Mesodermal cell (in vitro differentiated cells): Measurements from ENCODE around the gene IKZF1.

Experiments
- H3K27ac ChIP-seq: 2 replicates; pipeline ENCODE4 v1.7.0; 2013; ENCODE audit warnings: mild to moderate bottlenecking, low read depth, low read length, moderate library complexity; ENCODE audit not compliant: severe bottlenecking
- H3K36me3 ChIP-seq: 2 replicates; pipeline ENCODE4 v1.7.1; 2013; ENCODE audit warnings: mild to moderate bottlenecking, low read length, moderate library complexity; ENCODE audit not compliant: control insufficient read depth, insufficient read depth
- H3K4me1 ChIP-seq: one replicate; pipeline ENCODE4 v1.7.1; 2013; ENCODE audit warnings: mild to moderate bottlenecking, low read length; ENCODE audit not compliant: insufficient read depth, control insufficient read depth, poor library complexity, severe bottlenecking
- H3K4me3 ChIP-seq: 2 replicates; pipeline ENCODE4 v1.7.0; 2013; ENCODE audit warnings: low read length, control low read depth, mild to moderate bottlenecking; ENCODE audit not compliant: insufficient read depth, poor library complexity, severe bottlenecking; ENCODE audit errors: extremely low read depth
- H3K9me3 ChIP-seq: 2 replicates; pipeline ENCODE4 v1.7.1; 2013; ENCODE audit warnings: mild to moderate bottlenecking, low read length, moderate library complexity; ENCODE audit not compliant: control insufficient read depth
- WGBS, 2 experiments: methylation state at CpG; one replicate each; pipeline ENCODE4 v1.1.5; 2013; ENCODE audit warnings: missing lambda C conversion rate in 2 of 2; ENCODE audit not compliant: insufficient coverage in 2 of 2; 5-methylcytosine and 5-hydroxymethylcytosine counted together

Gene IKZF1

DNA sequence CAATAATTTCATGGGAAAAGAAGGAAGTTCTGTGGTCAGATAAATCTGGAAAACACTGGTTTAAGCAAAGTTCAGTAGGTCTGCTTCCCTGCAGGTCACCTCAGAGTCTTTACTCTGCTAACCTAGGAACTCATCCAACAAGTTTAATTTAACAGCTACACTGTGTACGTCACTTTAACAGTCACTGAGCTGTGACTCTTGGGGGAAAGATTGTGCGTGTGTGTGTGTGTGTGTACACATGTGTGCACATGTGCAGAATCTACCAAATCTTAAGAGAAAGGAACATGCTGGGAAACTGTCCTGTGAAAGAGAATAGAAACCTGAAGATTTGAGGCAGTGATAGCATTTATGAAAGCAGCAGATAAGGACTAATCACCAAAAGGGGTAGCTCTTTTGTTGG, 62.6 kb downstream of the IKZF1 start:
- H3K4me1 ChIP-seq: peaks cover 7% of the 10 kb centered on the region
- H3K4me3 ChIP-seq: no peak overlapping the region
- no peaks in the 10 kb centered on the region for H3K9me3 ChIP-seq
- 80 to 100% methylated on average over 1 of the region's 2 CpGs for WGBS, 2 experiments
- no peaks in the 10 kb centered on the region for H3K36me3 ChIP-seq
- H3K27ac ChIP-seq: no peak overlapping the region

DNA sequence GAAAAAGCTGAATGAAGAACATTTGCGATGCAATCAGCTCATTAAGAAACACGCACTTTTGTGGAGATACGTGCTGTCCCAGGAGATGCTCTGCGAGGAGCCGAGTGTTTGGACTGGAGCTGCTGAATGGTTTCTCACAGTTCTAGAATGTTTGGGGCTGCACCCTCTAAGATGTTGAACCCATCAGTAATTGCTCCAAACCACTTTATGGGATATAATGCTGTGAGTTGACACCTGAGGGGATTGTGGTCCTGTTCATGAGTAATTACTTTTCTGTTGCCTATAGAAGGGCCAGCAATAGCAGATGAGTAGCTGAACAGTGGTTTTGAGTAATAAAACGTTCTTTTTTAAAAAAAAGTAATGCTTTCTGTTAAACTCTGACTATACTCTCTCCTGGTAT, 63.1 kb downstream of the IKZF1 start:
- WGBS, 2 experiments: 96 to 97% methylated on average over 5 of the region's 6 CpGs
- Histone ChIP-seq H3K4me3 (no peak overlapping the region), H3K9me3 (no peaks in the 10 kb centered on the region), H3K36me3 (no peaks in the 10 kb centered on the region), H3K27ac (no peak overlapping the region), H3K4me1 (peaks cover 7% of the 10 kb centered on the region)

DNA sequence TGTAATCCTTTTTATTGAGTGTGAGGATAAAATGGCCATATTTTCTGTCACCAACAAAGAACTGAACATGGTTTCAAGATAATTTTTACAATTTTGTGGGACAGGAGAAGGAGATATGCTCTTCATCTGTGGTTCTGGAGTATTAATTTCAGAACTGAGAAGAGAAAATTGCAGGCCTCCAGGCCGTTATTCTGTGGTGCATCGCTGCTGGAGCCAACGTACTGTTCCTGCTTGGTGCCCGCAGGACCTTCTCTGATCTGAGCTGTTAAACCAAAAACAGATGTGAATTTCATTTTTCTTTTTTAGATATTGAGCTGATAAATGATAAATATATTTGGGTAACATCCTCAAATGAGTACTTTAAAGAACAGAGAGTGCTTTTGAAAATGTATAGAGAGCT, 63.9 kb downstream of the IKZF1 start:
- 75 to 98% methylated on average over 1 to 4 of the region's 4 CpGs for WGBS, 2 experiments
- Histone ChIP-seq H3K36me3 (no peaks in the 10 kb centered on the region), H3K4me3 (no peak overlapping the region), H3K27ac (no peak overlapping the region), H3K4me1 (no peaks in the 10 kb centered on the region), H3K9me3 (no peaks in the 10 kb centered on the region)

DNA sequence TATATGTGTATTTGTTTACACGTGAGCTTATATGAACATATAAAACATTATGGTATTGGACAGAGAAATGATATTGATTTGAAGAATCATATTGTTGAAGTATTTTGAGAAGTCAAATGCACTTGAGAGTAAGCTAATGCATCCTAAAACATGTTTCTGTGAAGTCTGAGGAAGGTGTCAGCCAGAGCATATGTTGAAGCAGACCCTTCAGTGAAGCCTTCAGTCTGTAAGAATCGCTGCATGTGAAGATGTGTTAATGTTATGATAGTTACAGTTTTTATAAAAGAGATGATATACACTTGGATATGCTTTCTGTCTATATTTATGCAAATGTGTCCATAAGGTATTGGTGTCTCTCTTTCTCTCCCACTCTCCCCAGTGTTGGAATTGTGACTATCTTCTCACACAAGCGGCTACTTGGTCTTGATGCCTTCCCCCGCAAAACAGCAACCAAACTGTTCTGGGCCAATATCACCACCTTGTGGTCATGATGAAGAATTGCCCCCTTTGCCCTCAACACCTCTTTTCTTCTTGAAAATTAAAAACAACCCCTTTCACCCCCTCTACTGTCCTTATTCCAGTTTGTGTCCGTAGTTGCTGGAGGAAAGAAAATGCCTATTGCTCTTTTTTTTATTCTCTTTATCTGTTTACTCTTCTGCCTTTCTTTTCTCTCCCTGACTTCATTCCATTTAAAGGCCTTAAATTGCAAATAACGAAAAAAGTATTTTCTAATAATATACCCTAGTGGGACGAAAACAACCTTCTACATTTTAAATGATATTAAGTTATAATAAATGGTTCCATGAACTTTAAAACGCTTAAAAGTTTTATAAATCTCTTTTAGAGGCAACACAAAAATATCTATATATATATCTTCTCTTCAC, 64.9 kb downstream of the IKZF1 start:
- H3K4me3 ChIP-seq: no peak overlapping the region
- H3K9me3 ChIP-seq: no peaks in the 10 kb centered on the region
- H3K27ac ChIP-seq: no peak overlapping the region
- WGBS, 2 experiments: 50 to 62% methylated on average over 3 to 4 of the region's 8 CpGs
- H3K36me3 ChIP-seq: no peaks in the 10 kb centered on the region
- H3K4me1 ChIP-seq: no peaks in the 10 kb centered on the region

DNA sequence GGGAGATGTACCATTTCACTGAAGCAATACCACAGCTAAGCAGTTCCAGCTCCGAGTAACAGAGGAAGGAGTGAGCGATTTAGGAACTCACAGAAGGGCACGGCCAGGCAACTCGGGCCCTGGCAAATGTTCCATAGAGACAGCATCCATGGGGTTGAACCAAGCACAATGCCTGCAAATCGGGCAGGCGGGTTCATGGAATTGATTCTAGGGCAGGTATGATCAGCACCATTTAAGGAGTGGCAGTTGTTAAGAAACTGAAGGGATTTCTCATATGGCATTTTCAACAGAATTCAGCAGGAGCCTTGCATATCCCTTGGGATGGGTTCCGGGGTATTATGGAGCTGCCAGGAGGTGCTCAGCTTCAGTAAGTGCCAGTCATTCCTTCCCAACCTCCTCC, 66.4 kb downstream of the IKZF1 start:
- Histone ChIP-seq H3K27ac (no peak overlapping the region), H3K4me3 (no peak overlapping the region), H3K36me3 (no peaks in the 10 kb centered on the region), H3K4me1 (no peaks in the 10 kb centered on the region), H3K9me3 (no peaks in the 10 kb centered on the region)
- WGBS, 2 experiments: 85 to 91% methylated on average over 6 to 7 of the region's 7 CpGs

DNA sequence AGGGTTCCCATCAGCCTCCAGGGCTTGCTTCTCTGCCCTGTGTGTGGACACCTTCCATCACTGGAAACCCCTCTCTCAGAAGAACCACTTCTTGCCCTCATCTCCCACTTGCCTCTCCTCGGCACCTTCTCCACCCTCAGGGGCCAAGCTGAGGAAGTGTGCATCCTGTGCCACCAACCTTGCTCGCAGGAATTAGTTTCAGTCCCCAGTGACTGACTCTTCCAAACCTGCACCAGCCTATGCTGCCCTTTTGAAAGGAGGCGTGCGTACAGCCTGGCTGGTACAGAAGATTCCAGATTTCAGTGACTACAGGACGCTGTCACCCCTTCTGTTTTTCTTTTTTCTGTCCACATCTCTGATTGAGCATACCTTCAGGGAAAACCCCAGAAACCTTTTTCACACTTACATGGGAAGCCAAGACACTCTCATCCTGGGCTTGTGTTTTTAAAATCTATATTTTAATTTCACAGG, 67.1 kb downstream of the IKZF1 start:
- Histone ChIP-seq H3K9me3 (no peaks in the 10 kb centered on the region), H3K27ac (no peak overlapping the region), H3K4me1 (no peaks in the 10 kb centered on the region), H3K36me3 (no peaks in the 10 kb centered on the region), H3K4me3 (no peak overlapping the region)
- 78 to 88% methylated on average over 4 to 5 of the region's 5 CpGs for WGBS, 2 experiments

DNA sequence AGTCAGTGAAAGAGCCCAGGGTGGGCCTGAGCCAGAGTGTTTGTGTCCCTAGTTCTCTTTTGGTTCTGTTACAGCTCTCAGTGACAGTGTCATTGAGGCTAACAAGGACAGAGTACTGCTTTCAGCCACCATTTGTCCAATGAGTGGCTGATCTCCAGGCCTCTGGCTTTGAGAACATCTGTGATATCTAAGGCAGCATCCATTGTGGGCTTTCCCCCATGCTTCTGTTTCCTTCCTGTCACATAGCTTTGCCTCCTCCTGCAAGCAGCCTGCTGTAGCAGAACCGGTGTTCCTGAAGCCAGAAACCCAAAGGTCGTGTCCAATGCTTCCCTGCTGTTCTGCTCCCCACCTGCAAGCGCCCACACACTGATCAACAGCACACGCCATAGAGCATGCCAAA, 68.4 kb downstream of the IKZF1 start:
- no peaks in the 10 kb centered on the region for H3K4me1 ChIP-seq
- no peak overlapping the region for H3K4me3 ChIP-seq
- no peaks in the 10 kb centered on the region for H3K36me3 ChIP-seq
- H3K9me3 ChIP-seq: no peaks in the 10 kb centered on the region
- 89% methylated on average over 4 of the region's 4 CpGs for WGBS, 2 experiments
- H3K27ac ChIP-seq: no peak overlapping the region

DNA sequence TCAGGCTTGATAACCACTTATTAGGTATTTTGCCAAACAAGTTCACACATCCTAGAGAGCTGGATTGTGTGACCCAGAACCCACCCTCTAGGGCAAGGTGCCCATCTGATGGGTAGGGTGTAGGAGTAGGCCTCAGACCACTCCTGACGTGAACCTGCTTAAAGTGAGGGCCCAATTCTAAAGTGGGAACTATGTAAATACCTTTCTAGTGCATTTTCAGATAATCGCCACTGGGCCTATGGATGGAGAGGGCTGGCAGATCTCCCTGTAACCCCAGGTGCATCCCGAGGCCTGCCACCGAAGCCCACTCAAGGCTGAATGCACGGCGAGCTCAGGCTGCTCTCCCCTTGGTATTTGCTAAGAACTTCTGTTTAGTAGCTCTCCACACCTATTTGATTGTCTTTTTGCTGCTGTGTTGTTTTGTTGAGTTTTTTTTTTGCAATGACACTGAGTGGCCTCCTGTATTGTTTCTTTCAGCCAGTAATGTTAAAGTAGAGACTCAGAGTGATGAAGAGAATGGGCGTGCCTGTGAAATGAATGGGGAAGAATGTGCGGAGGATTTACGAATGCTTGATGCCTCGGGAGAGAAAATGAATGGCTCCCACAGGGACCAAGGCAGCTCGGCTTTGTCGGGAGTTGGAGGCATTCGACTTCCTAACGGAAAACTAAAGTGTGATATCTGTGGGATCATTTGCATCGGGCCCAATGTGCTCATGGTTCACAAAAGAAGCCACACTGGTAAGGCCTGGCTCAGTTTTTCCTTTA, 71.7 kb downstream of the IKZF1 start:
- no peaks in the 10 kb centered on the region for H3K36me3 ChIP-seq
- WGBS, 2 experiments: 91 to 92% methylated on average over 14 of the region's 15 CpGs
- no peaks in the 10 kb centered on the region for H3K4me1 ChIP-seq
- H3K9me3 ChIP-seq: no peaks in the 10 kb centered on the region
- H3K27ac ChIP-seq: no peak overlapping the region
- H3K4me3 ChIP-seq: no peak overlapping the region

DNA sequence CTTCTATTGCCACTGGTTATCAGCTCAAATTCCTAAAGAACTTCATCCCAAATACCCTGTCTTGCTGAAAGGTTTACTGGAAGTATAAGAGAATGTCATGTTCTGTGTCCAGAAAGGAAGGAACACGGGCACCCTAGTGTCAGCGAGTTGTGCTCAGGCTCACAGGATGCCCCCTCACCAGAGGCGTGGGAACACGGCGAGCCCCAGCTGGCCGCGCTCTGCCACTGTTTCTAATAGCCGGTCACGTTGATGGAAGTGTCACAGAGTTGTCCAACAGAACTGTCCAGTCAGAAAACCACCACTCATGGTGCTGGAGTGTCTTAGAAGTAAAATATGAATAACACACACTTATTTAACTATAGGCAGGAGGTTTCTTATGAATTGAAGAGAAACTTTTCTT, 72.8 kb downstream of the IKZF1 start:
- 92% methylated on average over 7 of the region's 9 CpGs for WGBS, 2 experiments
- Histone ChIP-seq H3K4me1 (no peaks in the 10 kb centered on the region), H3K27ac (no peak overlapping the region), H3K4me3 (no peak overlapping the region), H3K9me3 (no peaks in the 10 kb centered on the region), H3K36me3 (no peaks in the 10 kb centered on the region)

DNA sequence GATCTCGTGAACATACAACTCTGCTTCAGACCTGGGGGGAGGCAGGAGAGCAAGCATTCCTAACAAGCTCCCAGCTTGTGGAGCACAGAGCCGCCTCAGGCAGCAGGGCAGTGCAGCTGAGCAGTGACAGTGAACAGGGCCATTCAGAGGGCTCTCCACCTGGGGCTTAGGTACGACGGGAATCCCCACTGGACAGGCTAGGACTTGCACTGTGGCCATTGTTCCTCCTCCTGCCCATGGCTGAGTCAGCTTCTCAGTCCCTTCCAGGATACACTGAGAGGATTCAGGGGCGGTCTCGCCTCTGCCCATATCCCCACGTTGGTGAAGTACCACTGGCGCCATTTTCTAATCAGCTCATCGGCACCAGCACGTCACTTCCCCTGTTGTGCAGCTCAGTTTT, 74.6 kb downstream of the IKZF1 start:
- Histone ChIP-seq H3K36me3 (no peaks in the 10 kb centered on the region), H3K4me1 (no peaks in the 10 kb centered on the region), H3K4me3 (no peak overlapping the region), H3K9me3 (no peaks in the 10 kb centered on the region), H3K27ac (no peak overlapping the region)
- 38 to 61% methylated on average over 7 to 8 of the region's 10 CpGs for WGBS, 2 experiments

DNA sequence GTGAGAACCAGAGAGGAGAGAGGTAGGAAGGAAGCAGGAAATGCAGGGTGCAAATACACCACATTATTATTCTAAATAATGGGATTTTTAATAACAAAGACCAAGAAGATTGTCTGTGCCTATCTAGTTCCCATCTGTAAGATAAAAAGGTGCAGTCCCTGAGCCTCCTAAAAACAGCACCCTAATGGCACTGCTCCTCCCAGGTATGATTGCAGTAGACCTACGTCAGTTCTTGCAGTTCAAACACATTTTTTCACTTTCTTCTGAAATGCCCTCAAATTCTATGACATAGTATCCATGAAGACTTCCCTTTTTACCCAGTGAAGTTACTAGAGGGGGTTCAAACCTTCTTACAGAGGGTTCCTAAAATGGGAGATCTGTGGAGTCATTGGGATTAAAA, 75.0 kb downstream of the IKZF1 start:
- 83% methylated on average over 1 of the region's 1 CpG; no CpG with 5 or more reads in 1 of the 2 experiments for WGBS, 2 experiments

More for the DNA sequence above, 75.0 kb downstream of the IKZF1 start:
- Histone ChIP-seq H3K36me3 (no peaks in the 10 kb centered on the region), H3K4me3 (no peak overlapping the region), H3K4me1 (no peaks in the 10 kb centered on the region), H3K27ac (no peak overlapping the region), H3K9me3 (no peaks in the 10 kb centered on the region)
